Erythroblast (primary cell): ENCODE results near the gene EFCC1.

Source experiments
- DNase-seq, 2 experiments: peaks; one replicate each; lab custom pipeline; 2025; lab: John Stamatoyannopoulos, UW
- GATA1 ChIP-seq: IDR thresholded peaks from 2 replicates; pipeline ENCODE4 v1.6.1; 2011; ENCODE audit warnings: low read depth, mild to moderate bottlenecking, control low read depth, low read length, moderate library complexity
- POLR2A ChIP-seq: IDR thresholded peaks from 2 replicates; pipeline ENCODE4 v1.6.1; 2011; ENCODE audit warnings: mild to moderate bottlenecking, low read length

The EFCC1 gene

DNA sequence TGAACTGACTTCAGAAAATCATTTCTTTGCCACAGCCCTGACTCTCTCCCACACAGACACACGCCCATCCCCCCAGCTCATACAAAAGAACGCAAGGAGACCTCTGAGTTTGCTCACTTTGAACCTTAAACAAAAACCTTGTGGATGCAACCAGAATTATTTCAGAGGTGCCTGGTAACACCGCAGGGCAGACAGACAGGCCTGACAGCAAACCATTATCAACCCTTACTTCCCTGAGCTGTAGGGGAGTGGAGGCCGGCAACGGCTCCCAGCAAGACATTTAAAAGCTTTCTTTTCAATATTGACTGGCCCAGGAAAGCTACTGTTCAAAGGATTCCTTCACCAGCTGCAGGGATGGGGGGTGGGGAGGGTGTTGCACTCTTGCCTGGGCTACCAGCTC is 2.0 kb upstream of the EFCC1 start:
- no peak for DNase-seq
- TF ChIP-seq GATA1 (no peak), POLR2A (no peak)

DNA sequence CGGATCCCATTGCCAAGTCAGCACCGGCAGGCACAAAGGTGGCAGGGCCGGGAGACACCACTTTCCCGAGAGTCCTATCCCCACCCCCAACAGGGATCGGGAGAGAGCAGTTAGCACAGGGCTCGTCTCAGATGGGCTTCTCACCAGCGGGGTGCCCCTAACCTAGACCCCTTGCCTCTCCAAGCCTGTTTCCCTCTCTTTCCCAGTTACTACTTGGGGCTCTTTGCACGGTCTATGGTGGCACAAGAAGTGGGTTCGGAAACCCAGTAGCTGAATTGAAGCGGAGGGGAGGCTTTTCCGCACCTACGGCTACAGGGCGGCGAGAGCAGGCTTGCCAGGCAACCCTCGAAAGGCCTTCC is 383 bp upstream of the EFCC1 start:
- no peak for DNase-seq
- TF ChIP-seq POLR2A (no peak), GATA1 (no peak)

DNA sequence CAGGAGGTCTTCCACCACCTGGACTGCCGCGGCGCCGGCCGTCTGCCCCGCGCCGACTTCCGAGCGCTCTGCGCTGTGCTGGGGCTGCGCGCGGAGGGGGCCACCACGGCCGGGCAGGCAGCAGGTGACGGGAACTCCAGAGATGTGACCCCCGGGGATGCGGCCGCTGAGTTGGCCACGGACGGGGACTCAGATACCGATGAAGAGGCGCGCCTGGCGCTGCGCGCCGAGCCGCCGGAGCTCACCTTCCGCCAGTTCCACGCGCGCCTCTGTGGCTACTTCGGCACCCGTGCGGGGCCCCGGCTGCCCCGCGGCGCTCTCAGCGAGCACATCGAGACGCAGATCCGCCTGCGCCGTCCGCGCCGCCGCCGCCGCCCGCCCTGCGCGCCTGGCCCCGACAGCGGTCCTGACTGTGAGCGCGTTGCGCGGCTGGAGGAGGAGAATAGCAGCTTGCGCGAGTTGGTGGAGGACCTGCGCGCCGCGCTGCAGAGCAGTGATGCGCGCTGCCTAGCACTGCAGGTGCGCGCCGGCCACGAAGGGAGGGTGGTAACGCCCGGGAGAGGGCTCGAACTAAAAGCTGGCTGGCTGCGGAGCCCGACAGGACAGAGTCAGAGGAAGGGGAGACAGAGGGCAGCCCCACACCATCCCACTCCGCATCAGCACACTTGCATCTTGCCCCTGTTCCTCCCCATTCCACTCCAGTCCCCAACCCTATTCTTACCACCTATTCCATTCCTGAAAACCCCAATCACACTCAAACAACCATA is 885 bp downstream of the EFCC1 start:
- peak; percentile 11 to 33 for DNase-seq
- TF ChIP-seq POLR2A (no peak), GATA1 (no peak)

DNA sequence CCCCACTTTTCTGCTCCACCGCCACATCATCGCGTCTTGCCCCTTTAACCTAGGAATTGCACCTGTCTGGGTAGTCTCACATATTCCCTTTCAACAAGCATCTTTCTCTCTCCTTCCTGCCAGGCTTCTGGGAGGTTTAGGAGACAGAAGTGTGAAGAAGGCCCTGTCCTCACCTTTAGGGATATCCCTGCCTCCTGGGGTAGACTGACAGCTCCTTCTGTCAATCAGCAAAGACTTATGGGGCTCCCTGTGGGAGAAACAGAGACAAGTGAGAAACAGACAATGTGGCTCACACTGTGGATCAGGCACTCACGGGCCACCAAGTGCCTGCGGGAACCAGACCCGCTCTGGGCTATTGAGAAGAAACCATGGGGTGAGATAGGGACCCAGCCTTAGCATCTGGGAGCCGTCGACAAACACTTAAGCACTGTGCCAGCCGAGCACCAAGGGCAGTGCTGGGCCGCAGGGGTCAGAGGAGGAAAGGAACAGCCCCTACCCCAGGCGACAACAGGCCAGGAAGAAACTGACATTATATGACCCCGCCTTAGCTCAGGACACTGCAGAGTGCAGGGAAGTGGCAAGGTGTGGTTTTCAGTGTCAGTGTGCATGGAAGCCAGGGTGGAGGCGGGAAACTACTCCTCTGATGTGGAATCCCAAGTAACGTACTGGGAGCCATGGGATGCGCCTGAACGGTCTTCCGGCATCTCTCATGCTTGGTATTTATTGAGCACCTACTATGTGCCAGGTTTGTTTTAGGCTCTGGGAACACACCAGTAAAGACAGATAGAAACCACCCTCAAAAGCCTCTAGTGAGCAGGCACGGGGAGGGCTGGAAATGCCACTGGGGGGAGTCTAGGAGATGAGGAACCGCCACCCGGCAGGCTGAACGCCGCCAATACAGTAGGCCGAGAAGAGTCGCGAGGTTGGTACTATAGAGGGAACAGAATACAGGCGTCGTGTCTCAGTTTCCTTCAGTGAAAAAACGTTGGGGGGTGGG is 1.8 kb downstream of the EFCC1 start:
- TF ChIP-seq GATA1 (no peak), POLR2A (no peak)
- DNase-seq = no peak

DNA sequence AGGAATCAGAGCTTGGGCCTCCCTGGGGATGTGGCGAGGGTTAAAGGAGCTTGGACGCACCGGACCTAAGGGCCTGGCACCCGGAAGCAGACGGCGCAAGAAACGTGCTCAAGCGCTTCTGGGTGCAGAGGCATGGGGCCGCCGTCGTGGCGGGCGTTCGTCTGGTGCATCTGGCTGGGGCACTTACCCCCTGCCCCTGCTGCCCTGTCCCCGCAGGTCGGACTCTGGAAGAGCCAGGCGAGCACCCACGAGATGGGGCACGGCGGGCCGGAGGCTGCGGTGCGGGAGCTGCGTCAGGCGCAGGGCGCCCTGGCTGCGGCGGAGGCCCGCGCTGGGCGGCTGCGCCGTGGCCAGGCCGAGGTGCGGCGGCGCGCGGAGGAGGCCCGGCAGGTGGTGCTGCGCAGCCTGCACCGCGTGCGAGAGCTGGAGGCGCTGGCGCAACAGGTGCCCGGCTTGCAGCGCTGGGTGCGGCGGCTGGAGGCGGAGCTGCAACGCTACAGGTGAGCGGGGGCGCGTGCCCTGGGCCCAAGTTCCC is 2.5 kb downstream of the EFCC1 start:
- TF ChIP-seq GATA1 (no peak), POLR2A (no peak)
- DNase-seq = peak; percentile 25 to 32

DNA sequence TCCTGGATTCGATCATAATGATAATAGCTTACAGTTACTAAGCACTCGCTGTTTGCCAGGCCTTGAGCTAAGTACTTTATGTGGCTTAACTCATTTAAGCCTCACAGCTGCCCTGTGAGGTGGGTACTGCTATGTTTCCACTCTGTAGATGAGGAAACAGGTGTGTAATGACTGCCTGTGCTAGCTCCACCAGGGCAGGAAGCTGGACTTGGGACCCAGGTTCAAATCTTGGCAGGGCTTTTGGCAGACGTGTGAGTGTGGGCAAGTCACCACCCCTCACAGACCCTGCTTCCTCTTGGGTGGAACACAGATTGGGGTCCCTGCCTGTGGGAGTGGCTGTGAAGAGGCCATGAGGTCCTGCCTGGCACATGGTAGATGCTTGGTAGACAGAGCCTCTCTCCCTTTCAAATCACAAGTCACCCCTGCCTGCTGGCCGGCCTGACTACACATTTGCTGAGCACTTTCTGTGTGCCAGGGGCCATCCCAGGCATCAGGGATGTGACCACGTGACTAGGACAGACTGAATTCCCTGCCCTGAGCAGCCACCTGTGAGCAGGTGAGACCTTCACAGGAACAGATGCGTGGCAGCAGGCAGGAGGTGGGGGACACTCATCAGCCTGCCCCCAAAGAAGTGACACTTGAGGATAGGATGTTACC is 3.7 kb downstream of the EFCC1 start:
- TF ChIP-seq GATA1 (no peak), POLR2A (no peak)
- DNase-seq = no peak

DNA sequence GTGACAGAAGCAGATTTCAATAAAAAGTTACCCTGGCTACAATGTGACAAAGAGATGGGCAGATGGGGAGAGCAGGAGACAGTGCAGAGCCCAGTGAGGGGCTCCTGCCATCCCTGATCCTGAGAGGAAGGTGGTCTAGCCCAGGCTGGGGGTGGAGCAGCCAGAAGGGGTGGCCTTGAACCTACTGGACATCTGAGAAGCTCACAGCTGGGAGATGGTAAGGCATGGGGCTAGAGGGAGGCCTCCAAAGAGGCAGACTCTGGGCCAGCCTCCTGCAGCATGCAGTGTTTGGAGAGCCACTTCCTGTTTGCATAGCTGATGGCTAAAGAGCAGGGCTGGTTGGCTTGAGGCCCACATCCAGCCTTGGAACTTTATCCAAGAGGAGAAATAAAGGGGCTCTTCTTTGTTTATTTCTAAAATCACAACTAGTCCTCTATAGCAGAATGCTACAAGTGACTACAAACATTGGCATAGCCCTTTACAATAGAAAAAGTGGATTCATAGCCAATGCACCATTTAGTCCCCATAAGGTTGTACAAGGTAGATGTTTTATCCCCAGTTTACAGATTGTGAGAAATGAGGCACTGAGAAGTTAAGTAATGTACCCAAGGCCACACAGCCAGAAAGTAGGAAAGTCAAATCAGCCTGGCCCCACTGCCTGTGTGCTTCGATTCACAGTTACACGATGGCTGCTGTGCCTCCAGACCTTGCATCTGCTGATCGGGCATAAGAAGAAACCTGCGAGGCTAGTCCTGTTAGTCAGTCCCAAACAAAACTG is 4.6 kb downstream of the EFCC1 start:
- DNase-seq = no peak

DNA sequence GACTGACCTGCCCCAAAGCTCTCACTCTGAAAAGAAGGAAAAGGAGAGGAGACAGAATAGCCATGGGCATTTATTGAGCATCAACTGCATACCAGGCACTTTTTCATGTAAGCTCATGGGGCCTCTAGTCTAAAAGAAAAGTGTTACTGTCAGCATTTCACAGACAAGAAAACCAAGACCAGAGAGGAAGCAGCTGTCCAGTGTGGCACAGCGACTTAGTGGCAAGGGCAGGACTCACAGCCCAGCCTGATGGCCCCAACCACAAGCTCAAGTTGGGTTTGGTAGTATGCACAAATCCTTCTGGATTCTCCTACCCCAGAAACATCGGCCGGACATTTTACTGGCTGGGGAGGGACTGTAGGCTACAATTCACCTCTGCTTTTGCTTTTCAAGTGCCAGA is 5.8 kb downstream of the EFCC1 start:
- no peak for DNase-seq
- no peak for TF ChIP-seq POLR2A
- no peak for TF ChIP-seq GATA1

More for the DNA sequence above, 4.6 kb downstream of the EFCC1 start:
- TF ChIP-seq GATA1 (no peak), POLR2A (no peak)

DNA sequence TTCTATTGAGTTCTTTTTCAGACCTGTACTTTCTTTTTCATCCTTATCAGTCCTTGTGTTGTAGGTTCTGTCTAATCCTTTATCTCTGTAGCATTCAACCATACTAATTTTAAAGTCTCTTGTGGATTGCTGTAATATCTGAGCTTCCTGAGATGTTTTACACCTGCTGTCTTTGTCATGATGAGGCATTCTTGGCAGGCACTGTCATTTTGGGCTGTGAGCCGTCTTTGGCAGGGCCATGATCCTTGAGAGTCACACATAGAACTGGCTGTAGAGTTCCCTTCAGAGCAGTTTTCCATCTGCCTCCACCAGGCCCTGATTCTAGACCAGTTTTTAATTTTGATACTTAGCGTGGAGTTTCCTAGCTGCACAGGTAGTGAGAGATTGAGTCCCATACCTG is 6.7 kb downstream of the EFCC1 start:
- DNase-seq = no peak
- TF ChIP-seq POLR2A (no peak), GATA1 (no peak)

DNA sequence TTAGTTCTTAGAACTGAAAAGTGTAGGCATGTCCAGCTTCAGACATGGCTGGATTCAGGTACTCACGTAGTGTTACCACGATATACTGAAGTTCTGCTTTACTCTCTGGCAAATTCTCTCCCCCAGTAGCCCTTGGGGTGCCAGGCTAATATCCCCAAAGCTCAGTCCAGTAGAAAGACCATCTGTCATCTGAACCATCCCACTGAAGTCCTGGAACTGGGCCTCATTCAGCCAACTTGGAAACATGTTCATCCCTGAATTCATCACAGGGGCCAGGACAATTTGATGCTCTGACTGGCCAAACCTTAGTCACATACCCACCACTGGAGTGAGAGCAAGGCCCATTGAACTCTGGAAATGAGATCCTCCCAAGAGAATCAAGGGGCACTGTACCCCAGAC is 8.2 kb downstream of the EFCC1 start:
- TF ChIP-seq GATA1 (no peak), POLR2A (no peak)
- DNase-seq = no peak

DNA sequence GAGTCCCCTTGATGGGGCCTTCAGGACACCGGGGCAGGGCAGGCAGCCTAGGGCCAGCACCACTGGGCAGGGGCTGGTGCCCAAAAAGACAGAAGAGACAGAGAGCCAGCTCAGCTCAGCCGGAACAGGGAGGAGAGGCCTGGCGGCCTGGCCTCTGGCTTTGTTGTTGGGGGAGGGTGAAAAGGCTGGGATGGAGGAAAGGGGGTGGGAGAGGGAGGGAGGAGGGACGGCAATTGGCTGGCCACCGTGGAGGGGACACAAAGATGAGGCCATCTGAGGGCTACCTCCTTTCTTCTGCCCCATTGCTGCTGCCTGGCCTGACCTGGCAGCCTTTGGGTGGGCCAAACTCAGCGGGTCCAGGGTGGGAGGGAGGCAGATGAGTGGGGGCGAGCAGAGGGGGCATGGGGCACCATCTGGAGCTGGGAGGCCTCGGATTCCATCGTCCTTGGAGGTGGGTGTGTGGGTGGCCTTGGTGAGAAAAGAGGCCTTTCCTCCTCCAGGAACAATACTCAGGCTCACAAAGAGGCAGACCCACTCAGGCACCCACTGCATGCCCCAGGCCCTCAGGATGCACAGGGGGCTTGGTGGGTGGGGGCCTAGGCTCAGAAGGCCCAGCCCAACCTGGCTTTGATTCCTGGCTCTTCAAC is 9.3 kb downstream of the EFCC1 start:
- TF ChIP-seq POLR2A = no peak
- DNase-seq = no peak

DNA sequence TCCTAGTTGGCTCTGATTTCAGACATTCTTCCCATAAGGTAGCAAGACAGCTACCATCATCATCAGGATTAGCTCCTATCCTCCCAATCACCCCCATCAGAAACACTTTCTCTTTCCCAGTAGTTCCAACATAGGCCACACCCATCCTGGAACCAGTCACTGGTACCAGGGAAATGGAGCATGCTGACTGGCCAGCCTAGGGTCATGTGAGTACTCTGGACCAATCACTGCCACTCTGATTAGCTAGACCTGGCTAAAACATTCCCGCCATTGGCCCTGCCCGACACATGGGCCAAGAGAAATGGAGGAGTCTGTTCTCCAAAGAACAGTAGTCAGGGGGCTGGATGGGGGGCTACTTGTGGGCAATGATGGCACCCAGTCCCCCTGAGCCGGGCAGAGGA is 12.4 kb downstream of the EFCC1 start:
- peak in 1 of 2 experiments; percentile 13 for DNase-seq
- TF ChIP-seq POLR2A = no peak
- TF ChIP-seq GATA1 = no peak

DNA sequence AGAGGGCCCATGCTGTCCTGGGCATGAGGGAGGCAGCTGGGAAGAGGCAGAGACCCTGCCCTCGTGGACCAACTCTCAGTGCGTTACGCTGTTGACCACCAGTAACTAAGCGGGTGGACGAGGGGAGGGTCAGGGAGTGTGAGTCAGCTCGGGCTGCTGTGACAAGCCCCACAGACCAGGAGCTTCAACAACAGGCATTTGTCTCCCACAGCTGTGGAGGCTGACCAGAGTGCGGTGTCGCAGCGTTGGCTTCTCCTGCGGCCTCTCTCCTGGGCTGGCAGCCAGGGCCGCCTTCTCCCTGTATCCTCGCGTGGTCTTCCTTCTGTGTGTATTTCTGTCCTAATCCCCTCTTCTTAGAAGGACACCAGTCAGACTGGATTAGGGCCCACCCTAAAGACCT is 13.0 kb downstream of the EFCC1 start:
- no peak for DNase-seq
- TF ChIP-seq POLR2A (no peak), GATA1 (no peak)
